Activated effector memory CD4-positive, alpha-beta T cell treated with Interleukin-2 at 50 U/mL for 16 hours (primary cell): ENCODE data around the gene PLAAT4.
"Not testable (repeated sequence)": the region's sequence is repeated elsewhere in the genome, so short reads cannot be mapped to it uniquely, and the experiment has no call there.

Source experiments
- DNase-seq: peaks from one replicate; pipeline ENCODE4 v3.0.0-alpha.2; 2020

Gene PLAAT4

GRCh38 chr11:63511048-63511748, 25.4 kb upstream of the PLAAT4 start:
- DNase-seq: no peak

DNA sequence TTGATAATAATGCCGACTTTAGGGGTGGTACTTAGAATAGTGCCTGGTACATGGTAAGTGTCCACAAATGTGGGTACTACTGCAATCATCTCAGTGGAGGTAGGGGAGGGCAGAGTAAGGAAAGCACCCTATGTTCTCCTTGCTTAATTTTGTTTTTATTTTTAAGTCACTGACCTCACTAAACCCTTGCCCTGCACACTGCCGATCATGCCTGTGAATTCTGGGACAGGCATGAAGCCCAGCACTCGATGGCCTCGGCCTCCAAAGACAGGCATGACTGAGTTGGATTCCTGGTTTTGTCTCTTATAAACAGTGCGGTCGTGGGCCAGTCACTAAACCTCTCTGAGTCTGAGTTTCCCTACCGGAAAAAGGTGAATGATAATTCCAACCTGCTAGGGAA, 23.8 kb upstream of the PLAAT4 start:
- DNase-seq: no peak

DNA sequence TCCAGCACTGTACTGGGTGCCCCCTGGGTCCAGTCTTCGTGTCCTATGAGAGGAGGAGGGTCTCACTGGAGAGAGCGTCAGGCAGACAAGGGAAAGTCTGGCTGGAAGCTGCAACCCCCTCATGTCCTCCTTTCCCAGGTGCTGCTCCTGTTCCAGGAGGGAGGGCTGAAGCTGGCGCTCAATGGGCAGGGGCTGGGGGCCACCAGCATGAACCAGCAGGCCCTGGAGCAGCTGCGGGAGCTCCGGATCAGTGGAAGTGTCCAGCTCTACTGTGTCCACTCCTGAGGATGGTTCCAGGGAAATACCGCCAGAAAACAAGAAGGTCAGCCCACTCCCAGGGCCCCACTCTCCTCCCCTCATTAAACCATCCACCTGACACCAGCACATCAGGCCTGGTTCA, 20.5 kb upstream of the PLAAT4 start:
- no peak for DNase-seq

DNA sequence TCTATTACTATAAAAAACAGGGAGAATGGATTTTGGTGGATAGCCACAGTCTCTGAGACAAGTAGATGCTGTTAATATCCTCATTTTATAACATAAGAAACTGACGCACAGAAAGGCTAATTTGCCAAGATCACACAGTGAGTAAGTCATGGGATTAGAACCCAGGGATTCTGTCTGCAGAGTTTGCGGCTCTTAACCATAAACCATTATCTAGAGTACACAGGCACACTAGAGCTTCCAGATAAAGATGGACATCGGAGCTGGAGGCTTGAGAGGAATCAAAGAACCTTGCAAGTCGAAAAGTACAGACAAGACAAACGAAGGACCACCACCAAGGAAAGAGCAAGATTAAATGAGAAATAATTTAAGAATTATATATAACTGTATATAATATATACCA, 19.5 kb upstream of the PLAAT4 start:
- DNase-seq: no peak

DNA sequence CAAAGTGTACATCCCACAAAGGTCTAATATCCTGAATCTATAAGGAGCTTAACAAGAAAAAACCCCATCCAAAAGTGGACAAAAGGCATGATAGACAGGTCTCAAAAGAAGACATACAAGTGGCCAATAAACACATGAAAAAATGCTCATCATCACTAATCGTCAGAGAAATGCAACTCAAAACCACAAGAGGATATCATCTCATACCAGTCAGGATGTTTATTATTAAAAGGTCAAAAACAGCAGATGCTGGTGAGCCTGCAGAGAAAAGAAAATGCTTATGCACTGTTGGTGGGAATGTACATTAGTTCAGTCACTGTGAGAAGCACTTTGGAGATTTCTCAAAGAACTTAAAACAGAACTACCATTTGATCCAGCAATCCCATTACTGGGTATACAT, 18.1 kb upstream of the PLAAT4 start:
- DNase-seq: no peak

DNA sequence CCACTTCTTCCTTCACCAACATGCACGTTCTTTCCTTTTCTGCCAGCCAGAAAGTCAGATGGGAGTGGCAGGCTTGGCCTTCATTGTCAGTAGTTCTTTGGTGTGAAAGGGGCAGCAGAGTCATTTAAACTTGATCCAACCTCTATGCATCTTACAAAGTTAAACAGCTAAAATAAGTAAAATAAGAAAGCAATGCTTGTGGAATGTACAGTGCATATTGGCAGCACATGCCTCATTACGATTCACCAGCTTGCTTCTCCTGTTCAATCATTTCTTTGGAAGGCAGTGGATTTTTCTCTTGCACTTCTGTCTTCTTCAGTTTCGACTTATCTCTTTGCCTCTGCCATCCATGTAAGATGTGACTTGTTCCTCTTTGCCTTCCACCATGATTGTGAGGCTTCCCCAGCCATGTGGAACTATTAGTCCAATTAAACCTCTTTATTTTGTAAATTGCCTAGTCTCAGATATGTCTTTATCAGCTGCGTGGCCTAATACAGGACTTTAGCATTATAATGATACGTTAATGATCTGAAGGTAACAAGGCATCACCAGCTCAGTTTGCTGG, 15.9 kb upstream of the PLAAT4 start:
- DNase-seq: no peak

DNA sequence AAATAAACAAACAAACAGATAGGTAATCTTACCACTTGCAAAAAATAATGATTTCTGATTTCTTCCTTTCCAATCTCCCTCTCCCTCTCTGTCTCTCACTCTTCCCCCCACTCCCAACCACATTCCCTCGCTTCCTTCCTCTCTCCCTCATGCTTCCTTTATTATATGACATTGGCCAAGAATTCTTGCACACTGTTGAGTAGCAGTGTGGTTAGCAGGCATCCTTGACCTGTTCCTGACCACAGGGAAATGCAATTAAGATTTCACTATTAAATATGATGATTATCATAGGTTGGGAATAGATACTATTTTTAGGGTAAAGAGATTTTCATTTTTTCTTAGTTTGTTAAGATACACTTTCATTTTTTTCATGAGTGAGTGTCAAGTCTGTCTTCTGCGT, 14.7 kb upstream of the PLAAT4 start:
- DNase-seq: no peak

DNA sequence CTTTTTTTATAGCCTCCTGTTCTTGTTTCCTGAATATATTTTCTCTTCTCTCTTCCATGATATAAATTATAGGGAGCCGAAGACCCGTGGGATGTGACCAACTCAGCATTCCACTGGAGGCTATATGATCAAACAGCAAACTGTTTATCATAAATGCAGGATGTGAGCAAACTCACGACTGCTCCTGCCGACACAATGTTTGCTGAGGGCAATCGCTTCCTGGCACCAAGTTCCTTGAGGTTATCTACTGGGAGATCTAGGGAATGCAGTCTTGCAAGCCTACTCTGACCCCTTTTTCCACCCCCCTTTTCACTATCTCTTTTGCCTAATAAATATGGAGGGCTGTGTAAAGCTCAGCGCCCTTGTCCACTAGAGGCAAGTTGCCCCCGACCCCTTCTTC, 13.5 kb upstream of the PLAAT4 start:
- DNase-seq: no peak

DNA sequence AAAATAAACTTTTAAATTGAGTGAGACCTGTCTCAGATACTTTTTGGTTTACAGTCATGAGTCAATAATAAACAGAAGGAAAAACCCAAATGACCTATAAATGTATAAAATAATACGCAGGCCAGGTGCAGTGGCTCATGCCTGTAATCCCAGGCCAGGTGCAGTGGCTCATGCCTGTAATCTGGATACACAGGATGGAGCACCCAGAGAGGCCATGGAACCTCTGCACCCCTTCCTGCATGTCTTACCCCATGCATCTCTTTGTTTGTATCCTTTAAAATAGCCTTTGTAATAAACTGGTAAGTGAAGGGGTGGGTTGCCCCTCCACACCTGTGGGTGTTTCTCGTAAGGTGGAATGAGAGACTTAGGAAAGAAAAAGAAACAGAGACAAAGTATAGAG, 8.9 kb upstream of the PLAAT4 start:
- no peak for DNase-seq

DNA sequence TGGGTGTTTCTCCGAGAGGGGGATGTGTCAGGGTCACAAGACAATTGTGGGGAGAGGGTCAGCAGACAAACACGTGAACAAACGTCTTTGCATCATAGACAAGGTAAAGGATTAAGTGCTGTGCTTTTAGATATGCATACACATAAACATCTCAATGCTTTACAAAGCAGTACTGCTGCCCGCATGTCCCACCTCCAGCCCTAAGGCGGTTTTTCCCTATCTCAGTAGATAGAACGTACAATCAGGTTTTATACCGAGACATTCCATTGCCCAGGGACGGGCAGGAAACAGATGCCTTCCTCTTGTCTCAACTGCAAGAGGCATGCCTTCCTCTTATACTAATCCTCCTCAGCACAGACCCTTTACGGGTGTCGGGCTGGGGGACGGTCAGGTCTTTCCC, 8.5 kb upstream of the PLAAT4 start:
- DNase-seq: not testable (repeated sequence)

- not testable (repeated sequence) for DNase-seq
Observed at GRCh38 chr11:63528729-63529278, 7.8 kb upstream of the PLAAT4 start.

GRCh38 chr11:63529373-63529772, 7.2 kb upstream of the PLAAT4 start:
- DNase-seq: not testable (repeated sequence)

DNA sequence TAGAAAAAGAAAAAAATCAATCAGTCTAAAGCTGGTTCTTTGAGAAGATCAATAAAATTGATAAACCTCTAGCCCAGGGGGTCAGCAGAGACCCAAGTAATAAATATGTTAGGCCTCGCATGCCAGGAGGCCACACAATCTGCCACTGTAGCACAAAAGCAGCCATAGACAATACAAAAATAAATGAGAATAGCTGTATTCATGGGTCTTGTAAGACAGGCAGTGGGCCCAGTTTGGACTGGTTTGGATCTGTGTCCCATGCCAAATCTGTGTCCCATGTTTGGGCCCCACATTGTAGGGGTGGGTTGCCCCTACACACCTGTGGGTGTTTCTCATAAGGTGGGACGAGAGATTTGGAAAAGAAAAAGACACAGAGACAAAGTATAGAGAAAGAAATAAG, 6.6 kb upstream of the PLAAT4 start:
- DNase-seq: no peak

DNA sequence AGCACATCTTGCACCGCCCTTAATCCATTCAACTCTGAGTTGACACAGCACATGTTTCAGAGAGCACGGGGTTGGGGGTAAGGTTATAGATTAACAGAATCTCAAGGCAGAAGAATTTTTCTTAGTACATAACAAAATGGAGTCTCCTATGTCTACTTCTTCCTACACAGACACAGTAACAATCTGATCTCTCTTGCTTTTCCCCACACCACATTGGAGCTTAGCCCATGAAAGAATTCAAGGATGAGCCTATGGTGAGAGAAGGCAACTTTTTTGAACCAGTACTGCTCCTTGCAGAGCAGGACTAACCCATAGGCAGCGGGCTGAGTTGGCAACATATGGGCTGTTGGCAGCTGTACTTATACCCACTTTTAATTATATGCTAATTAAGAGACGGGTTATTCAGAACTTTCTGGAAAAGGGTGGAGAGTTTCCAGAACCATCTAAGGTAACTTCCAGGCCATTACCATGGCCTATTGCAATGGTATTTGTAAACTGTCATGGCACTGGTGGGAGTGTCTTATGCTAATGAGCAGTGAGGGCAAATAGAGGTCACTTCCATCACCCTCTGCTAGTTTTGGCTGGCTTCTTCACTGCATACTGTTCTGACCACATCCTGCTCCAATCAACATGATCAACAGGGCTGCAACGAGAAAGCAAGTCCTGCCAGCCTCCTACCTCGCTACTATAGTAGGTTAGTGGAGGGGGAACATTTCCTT, 5.4 kb upstream of the PLAAT4 start:
- peak; percentile 53 for DNase-seq

DNA sequence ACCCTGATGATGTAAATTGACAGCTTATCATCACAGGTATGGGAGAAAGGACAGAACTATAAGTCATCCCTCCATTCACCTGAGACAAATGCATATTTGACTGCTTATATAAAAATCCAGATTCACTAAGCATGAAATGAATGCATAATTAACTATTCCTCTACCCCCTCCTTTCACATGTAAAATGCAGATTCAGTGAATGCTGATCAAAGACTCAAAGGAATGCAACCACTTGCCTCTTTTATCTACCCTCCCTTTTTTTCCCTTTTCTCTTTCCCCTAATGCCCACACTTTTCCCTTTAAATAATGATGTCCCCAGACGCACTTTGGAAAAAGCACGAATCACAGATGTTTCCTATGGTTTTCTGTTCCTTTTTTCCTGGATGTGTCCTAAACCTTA, 4.5 kb upstream of the PLAAT4 start:
- DNase-seq: no peak

GRCh38 chr11:63532799-63533475, 3.7 kb upstream of the PLAAT4 start:
- no peak for DNase-seq

DNA sequence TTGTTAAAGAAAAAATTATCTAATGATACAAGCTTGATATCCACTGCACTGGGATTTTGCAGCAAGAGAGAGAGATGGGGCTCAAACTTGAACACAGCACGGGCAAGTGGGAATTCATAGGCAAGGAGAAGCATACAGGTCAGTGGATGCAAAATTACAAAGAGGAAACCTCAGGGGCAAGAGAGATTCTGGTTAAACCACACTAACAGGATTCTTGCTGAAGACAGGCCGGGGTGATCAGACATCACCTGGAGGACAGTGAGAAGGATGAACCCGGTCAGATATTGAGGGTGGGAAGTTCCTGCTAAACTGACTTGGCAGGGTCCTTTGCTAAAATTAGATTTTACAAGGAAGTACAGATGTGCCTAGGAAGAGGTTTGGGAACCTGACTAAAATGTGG, 2.5 kb upstream of the PLAAT4 start:
- DNase-seq: no peak

GRCh38 chr11:63534895-63535461, 1.6 kb upstream of the PLAAT4 start:
- DNase-seq: no peak

- DNase-seq: peak; percentile 15
Observed at GRCh38 chr11:63535734-63536133, 874 bp upstream of the PLAAT4 start.

GRCh38 chr11:63537293-63538101, 889 bp downstream of the PLAAT4 start:
- no peak for DNase-seq

DNA sequence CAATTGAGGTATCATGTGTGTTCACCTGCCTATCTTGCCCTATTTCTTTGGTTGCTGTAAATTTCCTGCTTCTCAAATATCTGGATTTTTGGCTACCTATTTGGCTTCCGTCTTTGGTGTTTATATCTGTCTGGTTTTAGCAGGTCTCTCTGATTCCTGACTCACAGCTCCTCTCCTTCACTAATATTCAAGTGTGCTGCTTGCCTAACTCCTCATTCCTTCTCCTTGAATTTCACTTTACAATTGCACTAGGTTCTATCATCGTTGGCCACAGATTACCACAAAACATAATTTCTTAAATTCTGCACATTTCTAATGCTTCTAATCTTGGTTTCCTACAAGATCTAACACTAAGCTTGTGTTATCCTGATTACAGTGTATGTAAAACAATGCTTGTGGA, 5.9 kb downstream of the PLAAT4 start:
- DNase-seq: not testable (repeated sequence)

DNA sequence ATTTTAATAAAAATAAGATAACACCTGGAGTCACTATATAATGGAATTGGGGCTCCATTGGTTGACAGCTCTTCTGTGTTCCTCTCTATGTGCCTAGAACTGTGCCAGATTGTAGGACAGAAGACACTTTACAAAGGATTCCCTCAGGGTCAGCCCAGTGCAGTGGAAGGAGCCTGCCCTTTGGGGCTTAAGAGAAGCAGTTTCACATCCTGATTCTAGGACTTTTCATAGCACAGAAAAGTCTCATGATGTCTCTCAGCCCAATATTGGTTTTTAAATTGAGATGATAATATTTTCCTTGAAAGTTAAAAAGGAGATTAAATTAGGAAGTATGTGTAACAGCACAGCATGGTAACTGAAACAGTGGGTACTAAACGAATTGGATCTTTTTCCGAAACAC, 7.1 kb downstream of the PLAAT4 start:
- no peak for DNase-seq
